Fibroblast of skin of scalp (primary cell): ENCODE measurements around the gene AUTS2.
A peak's percentile ranks its signal among the peaks of the same experiment; 100 is the strongest.

Experiments used
- DNase-seq: peaks from one replicate; pipeline ENCODE4 v3.0.0-alpha.2; 2013

The AUTS2 gene

GRCh38 chr7:69656890-69657289, 58.6 kb downstream of the AUTS2 start:
- peak; percentile 80 for DNase-seq

GRCh38 chr7:69657331-69657730, 59.1 kb downstream of the AUTS2 start:
- no peak for DNase-seq

DNA sequence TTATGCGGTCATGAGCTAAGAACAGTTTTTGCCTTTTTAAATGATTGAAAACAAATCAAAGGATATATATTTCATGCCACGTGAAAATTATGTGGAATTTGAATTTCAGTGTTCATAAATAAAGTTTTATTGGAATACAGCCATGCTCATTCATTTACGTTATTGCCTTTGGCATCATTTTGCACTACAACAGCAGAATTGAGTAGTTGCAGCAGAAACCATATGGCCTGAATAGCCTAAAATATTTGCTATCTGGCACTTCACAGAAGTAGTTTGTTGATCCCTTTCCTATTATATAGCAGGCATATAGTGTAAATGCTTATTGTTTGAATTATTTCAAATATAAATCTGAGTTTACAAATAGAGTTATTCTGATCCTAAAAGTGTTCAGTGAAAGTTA, 59.7 kb downstream of the AUTS2 start:
- no peak for DNase-seq

GRCh38 chr7:69659983-69660382, 61.7 kb downstream of the AUTS2 start:
- DNase-seq, result peak; percentile 68

- DNase-seq, result no peak
Observed at GRCh38 chr7:69661342-69661741, 63.1 kb downstream of the AUTS2 start.

DNA sequence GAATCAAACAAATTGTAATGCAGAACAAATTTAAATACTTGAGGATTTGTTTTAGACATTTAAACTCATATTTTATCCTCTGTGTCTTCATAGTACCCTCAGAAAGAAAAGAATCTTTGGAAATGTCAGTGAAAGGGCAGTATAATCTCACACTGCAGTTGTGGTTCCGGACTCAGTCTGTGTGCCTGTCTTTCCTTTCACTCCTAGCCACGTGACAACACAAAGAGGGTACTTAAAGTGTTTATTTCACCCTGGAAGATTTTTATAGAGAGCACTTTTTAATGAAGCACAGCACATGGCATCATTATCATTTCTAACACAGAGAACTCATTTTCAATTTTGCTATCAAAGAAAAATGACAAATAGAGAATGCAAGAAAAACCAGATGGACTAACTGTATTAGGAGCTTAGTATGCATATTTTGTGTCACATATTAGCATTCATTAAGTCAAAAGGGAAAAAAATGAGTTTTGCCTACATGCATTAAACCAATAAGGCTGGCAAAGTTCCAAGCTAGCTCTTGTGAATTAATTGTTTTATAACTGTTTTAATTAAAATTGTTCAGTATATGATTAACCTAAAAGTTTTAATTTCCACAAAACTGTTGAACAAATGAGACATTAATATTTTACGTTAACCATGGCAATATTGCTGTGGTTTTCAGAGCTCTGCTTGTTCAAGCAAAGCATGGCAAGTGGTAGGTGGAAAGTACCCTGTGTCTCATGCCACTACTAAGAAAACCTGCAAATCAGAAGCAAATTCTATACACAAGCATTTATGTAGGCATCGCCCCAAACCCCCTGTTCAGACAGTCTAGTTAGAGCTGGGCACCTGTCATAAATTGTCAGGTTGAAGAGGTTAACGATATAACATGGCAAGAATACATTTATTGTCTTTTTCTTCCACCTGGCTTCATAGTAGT, 65.9 kb downstream of the AUTS2 start:
- no peak for DNase-seq

GRCh38 chr7:69665369-69665768, 67.1 kb downstream of the AUTS2 start:
- DNase-seq, result no peak

DNA sequence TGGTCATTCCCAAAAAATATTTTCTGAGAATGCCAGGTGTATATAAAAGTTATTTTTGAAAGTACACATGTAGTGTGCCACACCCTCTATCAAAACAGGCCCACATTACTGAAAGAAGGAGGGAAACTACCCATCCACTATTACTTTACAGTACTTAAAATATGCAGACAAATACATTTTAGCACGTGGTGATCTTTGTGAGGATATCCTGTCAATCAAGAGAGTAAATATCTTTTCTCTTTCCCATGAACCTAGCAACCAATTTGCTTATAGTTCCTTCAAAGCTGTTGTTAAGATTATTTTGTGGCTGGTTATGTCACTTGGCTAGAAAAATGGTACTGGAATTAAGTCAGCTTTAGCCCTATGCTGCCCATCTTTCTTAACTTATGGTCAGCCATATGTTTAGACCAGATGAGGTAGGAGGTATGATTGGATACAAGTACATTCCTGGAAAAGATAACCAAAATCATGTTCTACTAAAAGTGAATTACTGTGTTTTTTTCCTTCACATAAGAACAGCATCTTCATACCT, 70.1 kb downstream of the AUTS2 start:
- no peak for DNase-seq

DNA sequence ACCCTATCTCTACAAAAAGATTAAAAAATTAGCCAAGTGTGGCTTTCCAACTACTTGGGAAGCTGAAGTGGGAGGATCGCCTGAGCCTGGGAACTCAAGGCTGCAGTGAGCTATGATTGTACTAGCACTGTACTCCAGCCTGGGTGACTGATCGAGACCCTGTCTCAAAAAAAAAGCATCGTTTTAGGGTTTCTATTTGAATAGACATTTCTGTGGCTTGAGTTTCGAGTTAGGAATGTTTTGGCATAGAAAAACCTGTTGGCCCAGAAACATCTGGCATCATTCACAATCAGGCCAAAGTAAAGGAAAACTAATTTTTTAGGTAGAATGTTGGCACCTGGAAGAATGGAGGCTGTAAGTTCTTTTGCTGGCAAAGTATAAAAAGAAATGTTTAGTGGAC, 72.4 kb downstream of the AUTS2 start:
- DNase-seq, result peak; percentile 60

GRCh38 chr7:69673074-69673473, 74.8 kb downstream of the AUTS2 start:
- no peak for DNase-seq

- no peak for DNase-seq
Observed at GRCh38 chr7:69674701-69675182, 76.5 kb downstream of the AUTS2 start.

GRCh38 chr7:69676247-69676646, 78.0 kb downstream of the AUTS2 start:
- DNase-seq, result no peak

- DNase-seq, result peak; percentile 29
Observed at GRCh38 chr7:69677054-69677852, 79.0 kb downstream of the AUTS2 start.

DNA sequence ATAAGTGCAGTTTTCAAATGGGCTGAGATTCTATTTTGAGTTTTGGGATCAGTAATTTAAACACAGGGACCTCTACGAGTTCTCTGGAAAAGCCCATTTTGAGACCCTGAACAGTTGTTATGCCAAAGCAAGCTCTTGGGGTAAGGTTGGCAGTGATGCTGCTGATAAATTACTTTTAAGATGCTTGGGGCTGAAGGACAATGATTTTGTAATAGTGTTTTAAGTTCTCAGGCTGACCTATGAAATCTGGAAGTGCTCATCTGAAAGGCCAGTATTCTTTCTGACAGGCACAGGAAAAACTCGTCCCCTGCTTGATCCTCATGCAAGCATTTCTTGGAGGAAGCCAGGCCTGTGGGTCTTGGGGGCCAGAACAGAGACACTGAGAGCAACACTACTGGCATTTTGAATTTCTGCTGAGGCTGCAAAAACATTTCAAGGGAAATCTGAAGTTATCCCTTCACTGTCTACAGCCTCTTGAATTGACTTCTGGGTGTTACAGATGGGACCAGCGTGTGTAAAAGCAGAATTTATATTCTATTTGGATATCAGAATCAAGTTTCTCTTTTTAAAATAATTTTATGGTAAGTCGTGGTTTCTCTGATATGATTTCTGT, 79.7 kb downstream of the AUTS2 start:
- DNase-seq, result no peak

DNA sequence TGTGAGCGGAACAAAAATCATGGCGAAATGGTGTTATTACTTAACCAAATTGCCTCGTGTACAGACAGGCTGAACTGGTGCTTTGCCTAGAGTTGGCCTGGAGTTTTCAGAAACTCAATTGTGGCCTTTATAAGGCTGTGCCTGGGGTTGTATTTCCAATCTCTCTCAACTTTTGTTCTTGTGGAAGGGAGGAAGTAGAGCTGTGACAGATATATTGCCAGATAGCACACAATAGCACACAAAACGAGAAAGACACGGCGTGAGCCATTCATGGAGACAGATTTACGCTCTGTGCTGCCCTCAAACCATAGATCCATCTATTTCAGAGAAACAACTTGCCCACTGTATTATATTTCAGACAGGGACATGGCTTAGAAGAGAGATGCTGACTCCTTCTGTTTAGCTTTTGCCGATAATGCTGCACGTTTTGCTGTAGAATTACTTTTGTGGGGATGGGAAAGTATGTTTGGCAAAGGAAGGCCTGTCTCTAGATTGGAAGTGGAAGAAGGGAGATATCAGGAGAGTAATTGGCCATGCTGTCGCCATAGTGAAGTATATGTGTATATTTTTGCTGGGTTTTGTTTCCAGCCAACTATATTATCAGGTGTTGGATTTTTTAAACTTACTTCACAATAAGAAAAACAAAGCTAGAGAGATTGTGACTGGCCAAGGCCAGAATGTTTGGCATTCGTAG, 80.4 kb downstream of the AUTS2 start:
- DNase-seq, result no peak

DNA sequence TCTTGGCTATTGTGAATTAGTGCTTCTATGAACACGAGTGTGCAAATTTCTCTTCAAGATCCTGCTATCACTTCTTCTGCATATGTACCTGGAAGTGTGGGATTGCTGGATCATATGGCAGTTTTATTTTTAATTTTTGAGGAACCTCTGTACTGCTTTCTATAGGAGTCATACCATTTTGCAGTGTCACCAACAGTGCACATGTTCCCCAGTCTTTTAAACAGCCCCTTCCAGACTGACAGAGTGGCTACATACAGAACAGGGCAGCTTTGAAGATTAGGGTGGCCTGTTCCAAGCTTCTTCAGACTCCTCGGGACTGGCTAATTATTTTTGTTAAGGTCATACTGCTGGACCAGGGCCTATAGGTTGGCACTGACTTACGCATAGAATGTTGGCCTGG, 82.9 kb downstream of the AUTS2 start:
- no peak for DNase-seq

- no peak for DNase-seq
Observed at GRCh38 chr7:69682518-69682917, 84.2 kb downstream of the AUTS2 start.

DNA sequence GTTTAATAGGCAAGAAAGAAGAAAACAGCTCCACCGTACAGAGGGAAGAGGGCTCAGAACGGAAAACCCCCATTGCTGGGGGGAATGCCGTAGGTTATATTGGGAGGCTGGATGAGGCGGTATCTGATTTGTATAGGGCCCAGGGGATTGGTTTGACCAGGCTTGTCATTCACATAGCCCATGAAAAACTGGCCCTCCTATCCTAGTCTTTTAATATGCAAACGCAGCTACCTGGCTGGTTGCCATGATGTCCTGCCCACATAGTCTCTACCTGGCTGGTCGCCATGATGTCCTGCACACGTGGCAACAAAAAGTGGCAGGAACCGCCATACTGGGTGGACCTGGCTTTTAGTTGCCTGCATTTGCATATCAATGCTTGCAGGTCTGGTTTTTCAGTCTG, 84.7 kb downstream of the AUTS2 start:
- no peak for DNase-seq

DNA sequence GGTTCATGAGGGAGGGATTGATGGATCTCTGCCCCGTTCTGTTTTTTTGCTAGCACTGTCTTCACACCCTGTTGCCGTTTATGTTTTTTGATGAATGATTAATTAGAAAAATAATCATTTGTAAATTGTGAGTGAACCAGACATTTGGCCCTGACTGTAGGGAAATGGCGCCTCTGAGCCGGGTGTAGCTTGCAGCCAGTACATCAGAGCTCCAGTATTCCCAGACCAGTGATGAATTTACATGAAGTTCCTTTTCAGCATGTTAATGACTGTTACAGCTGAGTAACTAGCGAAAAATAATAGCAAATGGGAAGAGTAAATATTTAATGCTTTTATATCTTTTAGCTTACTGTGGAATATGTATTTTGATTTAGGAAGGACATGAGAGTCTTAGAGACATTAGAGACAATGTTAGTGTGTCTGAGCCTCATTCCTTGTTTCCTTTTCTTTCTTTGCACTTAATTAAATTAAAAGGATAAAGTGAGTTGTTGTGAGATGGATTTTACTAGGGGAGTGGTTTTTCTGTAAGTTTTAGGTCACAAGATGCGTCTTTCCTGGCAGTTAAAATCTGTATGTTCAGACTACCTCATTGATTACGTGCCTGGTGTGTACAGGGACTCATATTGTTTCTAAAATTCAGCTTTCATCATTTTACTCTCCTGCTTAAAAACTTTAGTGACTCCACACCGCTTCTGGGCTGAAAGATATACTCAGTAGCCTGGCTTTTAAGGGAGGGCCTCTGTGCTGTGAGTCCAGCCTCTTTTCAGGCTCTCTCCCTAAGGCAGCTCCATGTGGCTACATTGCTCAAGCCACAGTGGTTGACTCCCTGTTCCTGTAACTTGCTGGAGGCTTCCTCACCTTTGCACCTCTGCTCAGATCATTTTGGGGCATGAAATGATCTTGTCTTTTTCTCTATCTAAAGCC, 86.4 kb downstream of the AUTS2 start:
- no peak for DNase-seq

DNA sequence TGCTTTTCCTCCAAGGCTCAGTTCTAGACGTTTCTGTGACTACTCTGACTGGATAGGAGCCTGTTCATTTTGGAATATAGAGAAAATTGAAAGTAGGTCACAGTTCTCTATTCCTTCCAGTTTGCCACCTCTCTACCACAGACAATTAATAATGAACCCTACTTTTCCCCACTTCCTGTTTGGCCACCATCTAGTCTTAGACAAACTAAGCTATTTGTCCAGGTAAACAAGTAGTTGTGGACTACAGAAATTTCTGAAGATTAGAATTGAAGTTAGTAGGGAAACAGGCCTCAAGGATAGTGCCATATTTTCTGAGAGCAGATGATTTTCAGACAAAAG, 87.0 kb downstream of the AUTS2 start:
- no peak for DNase-seq

DNA sequence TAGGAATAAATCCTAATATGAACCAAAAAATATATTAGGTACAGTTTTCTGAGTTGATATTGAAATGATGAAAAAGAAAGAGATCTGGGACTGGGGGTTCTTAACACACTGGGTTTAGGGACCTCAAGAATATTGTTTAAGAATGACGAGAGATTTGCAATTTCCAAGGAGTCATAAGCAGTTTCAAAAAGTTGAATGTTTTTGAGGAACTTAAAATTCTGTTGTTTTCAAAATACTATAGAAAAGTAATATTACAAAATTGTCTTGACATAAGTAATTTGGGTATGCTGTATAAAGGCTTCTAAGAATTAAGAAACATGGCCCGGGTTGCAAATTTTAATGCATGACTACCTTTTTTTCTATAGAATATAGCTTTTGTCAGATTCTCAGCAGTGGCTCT, 88.1 kb downstream of the AUTS2 start:
- DNase-seq, result no peak
